HCT116 (cell line): ENCODE results near the gene TACC2. TPM values are rescaled to one million over a fixed set of nuclear protein-coding genes. Genes with fewer than 3 reads are reported as not detected.
"Not testable (repeated sequence)": the region's sequence is repeated elsewhere in the genome, so short reads cannot be mapped to it uniquely, and the experiment has no call there.

Experiments
- ATAC-seq: fragments of 200-7000 bp; cut with Tn5 transposase; 2 replicates; pipeline ENCODE4 v1.9.1; 2020; ENCODE audit warnings: mild to moderate bottlenecking, moderate library complexity
- BruUV-seq: library from RNA; stranded (reverse); fragments of 400-500 nt; replicated peaks from 2 replicates; lab custom pipeline; 2021; lab: Mats Ljungman, UMichigan
- CTCF ChIA-PET: fragments of 300-600 bp; sonication (Branson Sonifier 250); formaldehyde crosslinking; loops from one replicate; lab custom pipeline; 2021; ENCODE audit warnings: antibody characterized with exemption; lab: Charles Lee
- POLR2A ChIA-PET: fragments of 300-600, 350-600 bp; sonication (Branson Sonifier 250); formaldehyde crosslinking; loops from one replicate; lab custom pipeline; 2021; ENCODE audit warnings: antibody characterized with exemption; lab: Charles Lee
- RAD21 ChIA-PET, 2 experiments: fragments of 300-600 bp; sonication (Branson Sonifier 250); formaldehyde crosslinking; loops; one replicate each; lab custom pipeline; 2023; ENCODE audit warnings: low total read pairs in 2 of 2; ENCODE audit not compliant: uncharacterized antibody in 2 of 2, unreplicated experiment in 2 of 2, low non-redundant PET in 1 of 2; lab: Charles Lee
- DNase-seq: peaks from one replicate; pipeline ENCODE4 v3.0.0-alpha.2; 2010; ENCODE audit warnings: low read depth, low spot score
- H2AFZ ChIP-seq: fragments of 200-600 bp; shearing (Covaris generic), sonication (generic); 2 replicates; pipeline ENCODE4 v1.6.1; 2017; ENCODE audit warnings: low read depth, mixed run types, mixed read lengths, antibody characterized with exemption, low read length; ENCODE audit not compliant: poor library complexity, severe bottlenecking
- H3K27ac ChIP-seq: 2 replicates; pipeline ENCODE4 v1.5.1; 2012; ENCODE audit warnings: low read depth, low read length
- H3K27me3 ChIP-seq: fragments of 200-600 bp; sonication (generic); 2 replicates; pipeline ENCODE4 v1.6.1; 2016; ENCODE audit warnings: mixed run types, low read length, mixed read lengths; ENCODE audit not compliant: insufficient read depth
- H3K36me3 ChIP-seq, 2 experiments: fragments of 200-500 bp in 1 of 2; fragments of 200-600 bp in 1 of 2; sonication (Bioruptor generic) in 1 of 2; sonication (generic) in 1 of 2; 2 replicates each; pipeline versions ENCODE4 v1.5.1 to v1.6.1; 2014 to 2016; ENCODE audit warnings: low read length in 2 of 2, inconsistent platforms in 1 of 2, mixed read lengths in 1 of 2, mixed run types in 1 of 2; ENCODE audit not compliant: insufficient read depth in 2 of 2, control insufficient read depth in 1 of 2
- H3K4me1 ChIP-seq, 2 experiments: fragments of 200-600 bp in 1 of 2; sonication (generic) in 1 of 2; 2 replicates each; pipeline versions ENCODE4 v1.5.1 to v1.6.1; 2012 to 2017; ENCODE audit warnings: low read length in 2 of 2, inconsistent platforms in 1 of 2, mild to moderate bottlenecking in 1 of 2, mixed read lengths in 1 of 2, mixed run types in 1 of 2, moderate library complexity in 1 of 2; ENCODE audit not compliant: insufficient read depth in 2 of 2, control insufficient read depth in 1 of 2
- H3K4me2 ChIP-seq: fragments of 200-600 bp; sonication (generic); 2 replicates; pipeline ENCODE4 v1.6.1; 2017; ENCODE audit warnings: mixed run types, low read length, mixed read lengths
- H3K4me3 ChIP-seq, 2 experiments: fragments of 200-600 bp in 1 of 2; sonication (generic) in 1 of 2; replicated peaks in 1 of 2; 2 replicates each; pipeline ENCODE4 v1.5.1; 2011 to 2016; ENCODE audit warnings: low read length in 2 of 2, control low read depth in 1 of 2, low read depth in 1 of 2, mild to moderate bottlenecking in 1 of 2, mixed read lengths in 1 of 2, mixed run types in 1 of 2
- H3K79me2 ChIP-seq: fragments of 200-600 bp; sonication (generic); 2 replicates; pipeline ENCODE4 v1.6.1; 2017; ENCODE audit warnings: mild to moderate bottlenecking, mixed run types, low read length, moderate library complexity, mixed read lengths; ENCODE audit not compliant: insufficient read depth
- H3K9ac ChIP-seq: fragments of 200-600 bp; sonication (generic); 2 replicates; pipeline ENCODE4 v1.6.1; 2016; ENCODE audit warnings: low read length, mixed read lengths
- H3K9me2 ChIP-seq: fragments of 200-600 bp; sonication (generic), shearing (Covaris generic); 2 replicates; pipeline ENCODE4 v1.6.1; 2017; ENCODE audit warnings: mixed run types, mild to moderate bottlenecking, moderate library complexity; ENCODE audit not compliant: insufficient read depth
- H3K9me3 ChIP-seq, 2 experiments: fragments of 200-500 bp in 1 of 2; fragments of 200-600 bp in 1 of 2; sonication (Bioruptor generic) in 1 of 2; sonication (generic) in 1 of 2; 2 replicates each; pipeline ENCODE4 v1.6.1; 2014 to 2017; ENCODE audit warnings: low read length in 2 of 2, mixed read lengths in 2 of 2, inconsistent platforms in 1 of 2, low read depth in 1 of 2, mild to moderate bottlenecking in 1 of 2, mixed run types in 1 of 2, moderate library complexity in 1 of 2; ENCODE audit not compliant: control insufficient read depth in 1 of 2, insufficient read depth in 1 of 2
- H4K20me1 ChIP-seq: fragments of 200-600 bp; sonication (generic), shearing (Covaris generic); 2 replicates; pipeline ENCODE4 v1.6.1; 2017; ENCODE audit warnings: mixed run types, mild to moderate bottlenecking, moderate library complexity; ENCODE audit not compliant: insufficient read depth
- CBX3 ChIP-seq: IDR thresholded peaks from 2 replicates; pipeline ENCODE4 v1.6.1; 2012; ENCODE audit warnings: low read depth
- CEBPB ChIP-seq: IDR thresholded peaks from 2 replicates; pipeline ENCODE4 v1.6.1; 2012; ENCODE audit warnings: low read depth
- EGR1 ChIP-seq: IDR thresholded peaks from 2 replicates; pipeline ENCODE4 v1.6.1; 2012; ENCODE audit warnings: low read depth
- ELF1 ChIP-seq: IDR thresholded peaks from 2 replicates; pipeline ENCODE4 v1.6.1; 2012; ENCODE audit warnings: low read depth, borderline replicate concordance
- EZH2 ChIP-seq: fragments of 200-600 bp; sonication (generic); IDR thresholded peaks from 2 replicates; pipeline ENCODE4 v1.6.1; 2017; ENCODE audit warnings: antibody characterized with exemption, mixed run types
- FOSL1 ChIP-seq: IDR thresholded peaks from 2 replicates; pipeline ENCODE4 v1.6.1; 2012; ENCODE audit warnings: low read depth
- JUND ChIP-seq: IDR thresholded peaks from 2 replicates; pipeline ENCODE4 v1.6.1; 2012
- POLR2AphosphoS5 ChIP-seq: IDR thresholded peaks from 2 replicates; pipeline ENCODE4 v1.6.1; 2011; ENCODE audit warnings: mild to moderate bottlenecking, low read depth, low read length, moderate library complexity
- SIN3A ChIP-seq: IDR thresholded peaks from 2 replicates; pipeline ENCODE4 v1.6.1; 2012; ENCODE audit warnings: low read depth
- SP1 ChIP-seq: IDR thresholded peaks from 2 replicates; pipeline ENCODE4 v1.6.1; 2012; ENCODE audit warnings: low read depth
- SRF ChIP-seq: IDR thresholded peaks from 2 replicates; pipeline ENCODE4 v1.6.1; 2012; ENCODE audit warnings: low read depth
- ZFX ChIP-seq: fragments of 450-650 bp; IDR thresholded peaks from 2 replicates; pipeline ENCODE4 v1.6.1; 2017
- intact Hi-C: fragments of 100-400 bp; cut with micrococcal nuclease; formaldehyde crosslinking; loops from 2 replicates; pipeline ENCODE4 v1.10.0; 2022
- total RNA-seq: library from RNA; stranded (reverse); gene quantifications from one replicate; pipeline ENCODE4 v1.2.1, GENCODE V29; 2021; ENCODE audit not compliant: unreplicated experiment
- TF ChIP-seq, protein P1 (sequence below): IDR thresholded peaks from 2 replicates; pipeline ENCODE4 v1.6.1; 2012
- TF ChIP-seq, protein P2 (sequence below): IDR thresholded peaks from 2 replicates; pipeline ENCODE4 v1.6.1; 2012
- TF ChIP-seq, protein P3 (sequence below), 3 experiments: fragments of 200-600 bp in 1 of 3; sonication (generic) in 1 of 3; IDR thresholded peaks in 2 of 3; conservative IDR thresholded peaks in 1 of 3; 2 replicates each; pipeline ENCODE4 v1.5.1; 2012 to 2017; ENCODE audit warnings: low read depth in 2 of 3, low read length in 2 of 3, antibody characterized with exemption in 1 of 3, borderline replicate concordance in 1 of 3, control low read depth in 1 of 3, mild to moderate bottlenecking in 1 of 3, mixed read lengths in 1 of 3, mixed run types in 1 of 3, moderate library complexity in 1 of 3; ENCODE audit not compliant: insufficient read depth in 1 of 3

Gene TACC2
- total RNA-seq, 1 experiment from 2014 or later = 38.6 TPM

DNA sequence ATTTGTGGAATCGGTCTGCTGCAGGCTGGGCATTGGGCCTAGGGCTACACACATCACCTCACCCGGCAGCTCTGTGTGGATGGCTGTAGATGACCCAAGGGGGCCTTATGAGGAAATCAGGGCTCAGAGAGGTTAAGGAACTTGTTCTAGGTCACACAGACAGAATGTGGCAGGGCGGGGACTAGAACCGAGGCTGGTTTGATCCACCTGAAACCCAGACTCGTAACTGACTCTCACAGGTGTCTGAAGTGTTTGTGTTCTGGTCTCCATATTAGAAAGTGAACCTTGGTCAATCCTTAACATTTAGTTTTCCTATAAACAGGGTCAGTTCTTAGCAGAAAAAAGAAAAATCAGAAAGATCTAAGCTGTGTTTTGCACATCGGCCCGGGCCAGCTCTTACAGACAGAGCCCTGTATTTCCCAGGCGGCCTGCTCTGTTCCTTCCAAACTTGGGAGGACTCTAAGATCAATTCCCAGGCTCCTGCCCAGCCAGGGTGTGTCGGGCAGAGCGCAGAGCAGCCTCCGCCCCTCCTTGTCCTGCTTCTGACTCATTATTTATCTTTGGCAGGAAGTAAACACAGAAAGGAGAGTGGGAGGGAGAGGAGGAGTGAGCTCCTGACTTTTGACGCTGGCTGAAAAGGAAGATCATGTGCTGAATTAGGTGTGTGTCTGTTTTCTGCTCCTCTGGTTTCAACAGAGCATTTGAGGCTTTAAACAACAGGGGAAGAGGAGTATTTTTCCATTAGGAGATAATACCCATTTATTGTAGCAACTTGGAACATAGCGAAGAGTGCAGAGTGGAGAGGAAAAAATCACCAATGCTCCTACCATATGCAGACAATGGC, 74.1 kb downstream of the TACC2 start (continued):
- TF ChIP-seq, protein P1, sequence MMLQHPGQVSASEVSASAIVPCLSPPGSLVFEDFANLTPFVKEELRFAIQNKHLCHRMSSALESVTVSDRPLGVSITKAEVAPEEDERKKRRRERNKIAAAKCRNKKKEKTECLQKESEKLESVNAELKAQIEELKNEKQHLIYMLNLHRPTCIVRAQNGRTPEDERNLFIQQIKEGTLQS = no peak
- TF ChIP-seq ZFX (0 out of 2 replicates have a peak, but pooled peaks have one; percentile 23), CBX3 (peak; percentile 99), SP1 (peak; percentile 97), SIN3A (peak; percentile 72), FOSL1 (peak; percentile 96), ELF1 (no peak; the same call in 1 of the 2 replicates), POLR2AphosphoS5 (peak; percentile 76), SRF (peak; percentile 78), CEBPB (no peak; the same call in none of the 2 replicates), EGR1 (peak; percentile 93), JUND (peak; percentile 97), EZH2 (no peak)
- TF ChIP-seq, protein P2, sequence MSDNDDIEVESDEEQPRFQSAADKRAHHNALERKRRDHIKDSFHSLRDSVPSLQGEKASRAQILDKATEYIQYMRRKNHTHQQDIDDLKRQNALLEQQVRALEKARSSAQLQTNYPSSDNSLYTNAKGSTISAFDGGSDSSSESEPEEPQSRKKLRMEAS = peak; percentile 98
- TF ChIP-seq, protein P3, sequence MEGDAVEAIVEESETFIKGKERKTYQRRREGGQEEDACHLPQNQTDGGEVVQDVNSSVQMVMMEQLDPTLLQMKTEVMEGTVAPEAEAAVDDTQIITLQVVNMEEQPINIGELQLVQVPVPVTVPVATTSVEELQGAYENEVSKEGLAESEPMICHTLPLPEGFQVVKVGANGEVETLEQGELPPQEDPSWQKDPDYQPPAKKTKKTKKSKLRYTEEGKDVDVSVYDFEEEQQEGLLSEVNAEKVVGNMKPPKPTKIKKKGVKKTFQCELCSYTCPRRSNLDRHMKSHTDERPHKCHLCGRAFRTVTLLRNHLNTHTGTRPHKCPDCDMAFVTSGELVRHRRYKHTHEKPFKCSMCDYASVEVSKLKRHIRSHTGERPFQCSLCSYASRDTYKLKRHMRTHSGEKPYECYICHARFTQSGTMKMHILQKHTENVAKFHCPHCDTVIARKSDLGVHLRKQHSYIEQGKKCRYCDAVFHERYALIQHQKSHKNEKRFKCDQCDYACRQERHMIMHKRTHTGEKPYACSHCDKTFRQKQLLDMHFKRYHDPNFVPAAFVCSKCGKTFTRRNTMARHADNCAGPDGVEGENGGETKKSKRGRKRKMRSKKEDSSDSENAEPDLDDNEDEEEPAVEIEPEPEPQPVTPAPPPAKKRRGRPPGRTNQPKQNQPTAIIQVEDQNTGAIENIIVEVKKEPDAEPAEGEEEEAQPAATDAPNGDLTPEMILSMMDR (IDR thresholded peaks at IDR 0.05 in 2 of 3, conservative IDR thresholded peaks at IDR 0.05 in 1 of 3; ENCODE audit: borderline replicate concordance in 1 of 3, insufficient read depth in 1 of 3, low read depth in 2 of 3, low read length in 2 of 3) = no peak

DNA sequence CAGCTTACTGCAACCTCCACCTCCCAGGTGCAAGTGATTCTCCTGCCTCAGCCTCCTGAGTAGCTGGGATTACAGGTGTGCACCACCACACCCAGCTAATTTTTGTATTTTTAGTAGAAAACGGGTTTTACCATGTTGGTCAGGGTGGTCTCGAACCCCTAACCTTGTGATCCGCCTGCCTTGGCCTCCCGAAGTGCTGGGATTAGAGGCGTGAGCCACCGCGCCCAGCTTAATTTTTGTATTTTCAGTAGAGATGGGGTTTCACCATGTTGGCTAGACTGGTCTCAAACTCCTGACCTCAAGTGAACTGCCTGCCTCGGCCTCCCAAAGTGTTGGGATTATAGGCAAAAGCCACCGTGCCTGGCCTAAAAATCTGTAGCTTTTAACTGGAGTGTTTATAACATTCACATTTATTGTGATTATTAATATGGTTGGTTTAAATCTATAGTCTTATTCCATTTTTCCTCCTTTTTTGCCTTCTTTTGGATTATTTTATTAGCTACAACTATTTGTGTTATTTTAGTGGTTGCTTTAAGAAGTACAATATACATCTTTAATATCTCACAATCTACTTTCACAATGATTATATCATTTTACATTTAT, 77.5 kb downstream of the TACC2 start:
- H3K27ac ChIP-seq, H3K36me3 ChIP-seq, RAD21 ChIA-PET, H3K9me3 ChIP-seq, BruUV-seq, H4K20me1 ChIP-seq, H3K27me3 ChIP-seq, POLR2A ChIA-PET, H2AFZ ChIP-seq, H3K79me2 ChIP-seq, ATAC-seq, H3K9ac ChIP-seq, CTCF ChIA-PET, H3K9me2 ChIP-seq, H3K4me3 ChIP-seq, H3K4me2 ChIP-seq, DNase-seq: not testable (repeated sequence)
- intact Hi-C loops = loop anchor here (10.0 kb wide), 1 partner anchor 638 kb away; no protein-coding TSS in a partner anchor
- peaks cover 31 to 34% of the 10 kb centered on the region in 2 experiments for H3K4me1 ChIP-seq
